Mesenchymal stem cell (in vitro differentiated cells and primary cell): ENCODE data around the gene ARHGEF16.

Source experiments
- DNase-seq: peaks from one replicate; pipeline ENCODE4 v3.0.0-alpha.2; 2013
- H2AFZ ChIP-seq: one replicate; pipeline ENCODE4 v1.6.1; 2013; ENCODE audit warnings: low read depth, mild to moderate bottlenecking, control low read depth, inconsistent platforms, low read length, moderate library complexity
- H2AK5ac ChIP-seq: 2 replicates; pipeline ENCODE4 v1.6.1; 2013; ENCODE audit warnings: low read length, moderate library complexity, mild to moderate bottlenecking, inconsistent platforms; ENCODE audit not compliant: severe bottlenecking
- H2BK120ac ChIP-seq: one replicate; pipeline ENCODE4 v1.6.1; 2013; ENCODE audit warnings: low read depth, mild to moderate bottlenecking, inconsistent platforms, low read length, moderate library complexity
- H2BK12ac ChIP-seq, 2 experiments: one replicate each; pipeline ENCODE4 v1.6.1; 2013; ENCODE audit warnings: inconsistent platforms in 2 of 2, low read length in 2 of 2, mild to moderate bottlenecking in 2 of 2, moderate library complexity in 2 of 2, control low read depth in 1 of 2
- H2BK15ac ChIP-seq: one replicate; pipeline ENCODE4 v1.6.1; 2013; ENCODE audit warnings: mild to moderate bottlenecking, low read depth, inconsistent platforms; ENCODE audit not compliant: poor library complexity, severe bottlenecking
- H2BK5ac ChIP-seq: 2 replicates; pipeline ENCODE4 v1.6.1; 2013; ENCODE audit warnings: low read depth, mild to moderate bottlenecking, low read length, control low read depth, inconsistent platforms; ENCODE audit not compliant: poor library complexity, severe bottlenecking
- H3K14ac ChIP-seq, 2 experiments: one replicate each; pipeline ENCODE4 v1.6.1; 2013; ENCODE audit warnings: inconsistent platforms in 2 of 2, low read length in 2 of 2, control low read depth in 1 of 2, mild to moderate bottlenecking in 1 of 2, moderate library complexity in 1 of 2
- H3K18ac ChIP-seq, 2 experiments: one replicate each; pipeline ENCODE4 v1.6.1; 2013; ENCODE audit warnings: inconsistent platforms in 2 of 2, low read length in 2 of 2, control low read depth in 1 of 2, low read depth in 1 of 2, mild to moderate bottlenecking in 1 of 2
- H3K23ac ChIP-seq, 2 experiments: one replicate each; pipeline ENCODE4 v1.6.1; 2013; ENCODE audit warnings: inconsistent platforms in 2 of 2, low read length in 2 of 2, mild to moderate bottlenecking in 2 of 2, moderate library complexity in 2 of 2, control low read depth in 1 of 2
- H3K27ac ChIP-seq: 2 replicates; pipeline ENCODE4 v1.5.1; 2013; ENCODE audit warnings: mild to moderate bottlenecking, moderate library complexity, low read length, control low read depth, inconsistent platforms; ENCODE audit not compliant: poor library complexity, severe bottlenecking
- H3K27me3 ChIP-seq, 2 experiments: 2 replicates each; pipeline versions ENCODE4 v1.6.1 to v1.7.0; 2013; ENCODE audit warnings: low read length in 2 of 2, mild to moderate bottlenecking in 2 of 2, moderate library complexity in 2 of 2, control low read depth in 1 of 2, inconsistent platforms in 1 of 2; ENCODE audit not compliant: control insufficient read depth in 1 of 2, insufficient read depth in 1 of 2
- H3K36me3 ChIP-seq, 2 experiments: 2 replicates each; pipeline versions ENCODE4 v1.6.1 to v1.7.0; 2013; ENCODE audit warnings: low read length in 2 of 2, control low read depth in 1 of 2, inconsistent platforms in 1 of 2, low read depth in 1 of 2, mild to moderate bottlenecking in 1 of 2; ENCODE audit not compliant: insufficient read depth in 2 of 2, control insufficient read depth in 1 of 2
- H3K4ac ChIP-seq, 2 experiments: one replicate each; pipeline ENCODE4 v1.6.1; 2013; ENCODE audit warnings: inconsistent platforms in 2 of 2, low read length in 2 of 2, mild to moderate bottlenecking in 2 of 2, moderate library complexity in 2 of 2, control low read depth in 1 of 2, low read depth in 1 of 2
- H3K4me1 ChIP-seq: 2 replicates; pipeline ENCODE4 v1.6.1; 2013; ENCODE audit warnings: low read depth, low read length, control low read depth; ENCODE audit not compliant: control insufficient read depth, insufficient read depth
- H3K4me2 ChIP-seq: 2 replicates; pipeline ENCODE4 v1.6.1; 2013; ENCODE audit warnings: low read length, mild to moderate bottlenecking, inconsistent platforms; ENCODE audit not compliant: poor library complexity, severe bottlenecking
- H3K4me3 ChIP-seq, 2 experiments: 2 replicates each; pipeline versions ENCODE4 v1.5.1 to v1.7.0; 2013; ENCODE audit warnings: low read length in 2 of 2, mild to moderate bottlenecking in 2 of 2, control low read depth in 1 of 2, low read depth in 1 of 2; ENCODE audit not compliant: insufficient read depth in 1 of 2
- H3K79me1 ChIP-seq: replicated peaks from 2 replicates; pipeline ENCODE4 v1.6.1; 2013; ENCODE audit warnings: mild to moderate bottlenecking, control low read depth, low read length, inconsistent platforms; ENCODE audit not compliant: poor library complexity, severe bottlenecking
- H3K9ac ChIP-seq: 2 replicates; pipeline ENCODE4 v1.7.0; 2013; ENCODE audit warnings: mild to moderate bottlenecking, low read length, moderate library complexity
- H3K9me3 ChIP-seq: 2 replicates; pipeline ENCODE4 v1.7.0; 2013; ENCODE audit warnings: mild to moderate bottlenecking, low read length; ENCODE audit not compliant: control insufficient read depth
- H4K8ac ChIP-seq: one replicate; pipeline ENCODE4 v1.6.1; 2013; ENCODE audit warnings: inconsistent platforms, mild to moderate bottlenecking, low read length, moderate library complexity
- H4K91ac ChIP-seq: one replicate; pipeline ENCODE4 v1.6.1; 2013; ENCODE audit warnings: mild to moderate bottlenecking, low read length, inconsistent platforms
- WGBS: methylation state at CpG from one replicate; pipeline ENCODE4 v1.1.7; 2013; ENCODE audit warnings: mixed read lengths; 5-methylcytosine and 5-hydroxymethylcytosine counted together

Gene ARHGEF16

GRCh38 chr1:3419415-3420204, 34.9 kb upstream of the ARHGEF16 start:
- peaks cover 10% of the 10 kb centered on the region for H3K9me3 ChIP-seq
- H3K79me1 ChIP-seq = no peaks in the 10 kb centered on the region
- DNase-seq = no peak
- no peak overlapping the region for H4K91ac ChIP-seq
- no peak overlapping the region for H3K4me3 ChIP-seq
- no peak overlapping the region for H2BK5ac ChIP-seq
- no peak overlapping the region for H3K9ac ChIP-seq
- no peak overlapping the region for H2BK15ac ChIP-seq
- no peak overlapping the region for H3K4ac ChIP-seq
- H3K4me1 ChIP-seq = peaks cover 2% of the 10 kb centered on the region
- WGBS = 72% methylated on average over 14 of the region's 15 CpGs
- H3K14ac ChIP-seq = no peak overlapping the region
- H2BK120ac ChIP-seq = no peak overlapping the region
- no peak overlapping the region for H3K27ac ChIP-seq
- no peak overlapping the region for H4K8ac ChIP-seq
- H2BK12ac ChIP-seq = no peak overlapping the region
- no peak overlapping the region for H3K18ac ChIP-seq
- H3K36me3 ChIP-seq = peaks cover 0 to 4% of the 10 kb centered on the region in 2 experiments
- H2AK5ac ChIP-seq = no peak overlapping the region
- no peak overlapping the region for H3K23ac ChIP-seq
- H3K4me2 ChIP-seq = no peak overlapping the region
- peaks cover 26 to 50% of the 10 kb centered on the region in 2 experiments for H3K27me3 ChIP-seq
- H2AFZ ChIP-seq = no peak overlapping the region

- Histone ChIP-seq H3K18ac (no peak overlapping the region), H2AFZ (no peak overlapping the region), H3K4me2 (no peak overlapping the region), H3K27me3 (peaks cover 26 to 43% of the 10 kb centered on the region in 2 experiments), H2BK120ac (no peak overlapping the region), H3K14ac (no peak overlapping the region), H4K91ac (no peak overlapping the region), H2AK5ac (no peak overlapping the region), H3K4me3 (no peak overlapping the region), H2BK12ac (no peak overlapping the region), H3K36me3 (peaks cover 0 to 4% of the 10 kb centered on the region in 2 experiments), H3K4me1 (peaks cover 2% of the 10 kb centered on the region), H2BK15ac (no peak overlapping the region), H3K79me1 (no peaks in the 10 kb centered on the region), H4K8ac (no peak overlapping the region), H3K9me3 (peaks cover 10% of the 10 kb centered on the region), H3K9ac (no peak overlapping the region), H3K23ac (no peak overlapping the region), H3K4ac (no peak overlapping the region), H3K27ac (no peak overlapping the region), H2BK5ac (no peak overlapping the region)
- WGBS = 83% methylated on average over 23 of the region's 23 CpGs
- DNase-seq = no peak
These were observed 34.1 kb upstream of the ARHGEF16 start for GRCh38 chr1:3420218-3420951.

- H2BK120ac ChIP-seq = no peak overlapping the region
- no peak overlapping the region for H2BK15ac ChIP-seq
- no peaks in the 10 kb centered on the region for H3K9me3 ChIP-seq
- no peak for DNase-seq
- H3K4me3 ChIP-seq = no peak overlapping the region
- H3K36me3 ChIP-seq = peaks cover 0 to 12% of the 10 kb centered on the region in 2 experiments
- H3K4me2 ChIP-seq = no peak overlapping the region
- H3K79me1 ChIP-seq = no peaks in the 10 kb centered on the region
- no peak overlapping the region for H2AFZ ChIP-seq
- 87% methylated on average over 14 of the region's 14 CpGs for WGBS
- no peak overlapping the region for H3K9ac ChIP-seq
- no peak overlapping the region for H3K27ac ChIP-seq
- H3K23ac ChIP-seq = no peak overlapping the region
- no peak overlapping the region for H2BK12ac ChIP-seq
- H3K18ac ChIP-seq = no peak overlapping the region
- H3K4ac ChIP-seq = no peak overlapping the region
- no peak overlapping the region for H2AK5ac ChIP-seq
- no peak overlapping the region for H3K14ac ChIP-seq
- no peak overlapping the region for H2BK5ac ChIP-seq
- peaks cover 26 to 46% of the 10 kb centered on the region in 2 experiments for H3K27me3 ChIP-seq
- H4K8ac ChIP-seq = no peak overlapping the region
- H4K91ac ChIP-seq = no peak overlapping the region
- H3K4me1 ChIP-seq = peaks cover 2% of the 10 kb centered on the region
These were observed 31.8 kb upstream of the ARHGEF16 start for GRCh38 chr1:3422638-3423037.

DNA sequence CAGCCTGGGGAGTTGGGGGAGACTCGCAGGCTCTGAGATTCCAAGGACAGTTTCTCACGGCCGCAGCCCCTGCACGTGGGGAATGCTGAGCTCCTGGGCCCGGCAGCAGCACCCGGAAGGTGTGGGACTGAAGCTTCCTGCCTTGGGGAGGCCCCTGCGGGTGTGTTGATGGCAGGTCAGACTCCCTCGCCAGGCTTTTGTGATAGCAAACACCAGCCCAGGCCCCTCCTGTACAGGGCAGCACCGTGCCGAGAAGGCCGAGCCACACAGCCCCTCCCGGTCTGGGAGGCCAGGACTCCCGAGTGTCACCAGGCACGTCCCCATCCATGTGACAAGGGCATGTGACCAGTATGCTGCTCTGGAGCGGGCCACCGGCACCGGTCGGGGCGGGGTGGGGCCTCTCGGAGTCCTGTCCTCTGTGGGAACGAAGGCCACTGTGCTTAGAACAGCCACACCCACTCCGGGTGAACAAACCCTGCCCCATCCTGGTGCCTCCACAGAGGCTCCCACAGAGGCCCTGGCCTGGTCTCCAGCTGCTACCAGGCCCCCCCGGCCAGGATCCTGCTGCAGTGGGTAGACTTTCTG, 31.1 kb upstream of the ARHGEF16 start:
- H3K27ac ChIP-seq = no peak overlapping the region
- H2BK12ac ChIP-seq = no peak overlapping the region
- H3K18ac ChIP-seq = no peak overlapping the region
- 80% methylated on average over 23 of the region's 23 CpGs for WGBS
- peaks cover 26 to 43% of the 10 kb centered on the region in 2 experiments for H3K27me3 ChIP-seq
- H3K4me3 ChIP-seq = no peak overlapping the region
- H3K79me1 ChIP-seq = no peaks in the 10 kb centered on the region
- no peak overlapping the region for H4K8ac ChIP-seq
- H3K23ac ChIP-seq = no peak overlapping the region
- peaks cover 0 to 8% of the 10 kb centered on the region in 2 experiments for H3K36me3 ChIP-seq
- H3K9ac ChIP-seq = no peak overlapping the region
- no peak overlapping the region for H4K91ac ChIP-seq
- H3K9me3 ChIP-seq = no peaks in the 10 kb centered on the region
- H2AFZ ChIP-seq = no peak overlapping the region
- H3K14ac ChIP-seq = no peak overlapping the region
- no peak overlapping the region for H3K4me2 ChIP-seq
- H3K4ac ChIP-seq = no peak overlapping the region
- H2BK5ac ChIP-seq = no peak overlapping the region
- H2AK5ac ChIP-seq = no peak overlapping the region
- H2BK15ac ChIP-seq = no peak overlapping the region
- peaks cover 2% of the 10 kb centered on the region for H3K4me1 ChIP-seq
- DNase-seq = no peak
- no peak overlapping the region for H2BK120ac ChIP-seq
